Measurements from ENCODE around the gene ROR2.

DNA sequence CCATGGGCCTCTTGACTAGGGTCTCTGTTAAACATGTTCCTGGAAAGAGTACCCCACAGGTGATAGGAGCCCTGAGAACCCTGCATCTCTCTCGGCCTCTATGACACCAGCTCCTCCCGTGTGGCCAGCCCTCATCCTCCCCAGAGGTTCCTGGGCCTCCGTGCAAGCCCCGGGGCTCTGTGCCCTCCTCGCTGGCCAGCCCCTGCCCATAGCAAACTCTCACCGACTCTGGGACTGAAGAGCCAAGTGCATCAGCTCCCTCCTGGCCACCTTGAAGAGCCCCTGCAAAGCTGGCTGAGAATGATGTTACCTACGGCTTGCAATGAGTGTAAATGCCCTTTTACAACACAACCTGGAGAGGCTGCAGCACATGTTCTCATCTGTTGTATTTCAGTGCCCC lies 224.4 kb downstream of the ROR2 start:
- TF ChIP-seq EZH2phosphoT487 (IDR thresholded peaks at IDR 0.05; ENCODE audit: unreplicated experiment): no peak
- TF ChIP-seq, protein P1, sequence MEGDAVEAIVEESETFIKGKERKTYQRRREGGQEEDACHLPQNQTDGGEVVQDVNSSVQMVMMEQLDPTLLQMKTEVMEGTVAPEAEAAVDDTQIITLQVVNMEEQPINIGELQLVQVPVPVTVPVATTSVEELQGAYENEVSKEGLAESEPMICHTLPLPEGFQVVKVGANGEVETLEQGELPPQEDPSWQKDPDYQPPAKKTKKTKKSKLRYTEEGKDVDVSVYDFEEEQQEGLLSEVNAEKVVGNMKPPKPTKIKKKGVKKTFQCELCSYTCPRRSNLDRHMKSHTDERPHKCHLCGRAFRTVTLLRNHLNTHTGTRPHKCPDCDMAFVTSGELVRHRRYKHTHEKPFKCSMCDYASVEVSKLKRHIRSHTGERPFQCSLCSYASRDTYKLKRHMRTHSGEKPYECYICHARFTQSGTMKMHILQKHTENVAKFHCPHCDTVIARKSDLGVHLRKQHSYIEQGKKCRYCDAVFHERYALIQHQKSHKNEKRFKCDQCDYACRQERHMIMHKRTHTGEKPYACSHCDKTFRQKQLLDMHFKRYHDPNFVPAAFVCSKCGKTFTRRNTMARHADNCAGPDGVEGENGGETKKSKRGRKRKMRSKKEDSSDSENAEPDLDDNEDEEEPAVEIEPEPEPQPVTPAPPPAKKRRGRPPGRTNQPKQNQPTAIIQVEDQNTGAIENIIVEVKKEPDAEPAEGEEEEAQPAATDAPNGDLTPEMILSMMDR (conservative IDR thresholded peaks at IDR 0.05; ENCODE audit: low read depth in 2 of 2): no peak
- no peak for TF ChIP-seq ZNF462 (CRISPR knock-in tag; IDR thresholded peaks at IDR 0.05)
- no peak for TF ChIP-seq POLR2AphosphoS5 (IDR thresholded peaks at IDR 0.05; ENCODE audit: low read depth)

Data from GM23338 (cell line).